K562 (cell line): ENCODE data around the gene AKT1. TPM values are rescaled to one million over a fixed set of nuclear protein-coding genes. Genes with fewer than 3 reads are reported as not detected.

ENCODE experiments used
- CHAMP1 ChIP-seq: fragments of 450-650 bp; IDR thresholded peaks from 2 replicates; pipeline ENCODE4 v1.6.1; 2016; ENCODE audit warnings: mild to moderate bottlenecking
- RAD51 ChIP-seq: fragments of 450-650 bp; IDR thresholded peaks from 2 replicates; pipeline ENCODE4 v1.7.1; 2016; ENCODE audit warnings: low read depth, mild to moderate bottlenecking, borderline replicate concordance
- ZBTB11 ChIP-seq, 3 experiments: fragments of 200-800 bp in 1 of 3; fragments of 250-450 bp in 1 of 3; fragments of 450-650 bp in 1 of 3; sonication (Bioruptor Pico) in 1 of 3; sonication (Bioruptor generic) in 1 of 3; formaldehyde crosslinking in 1 of 3; IDR thresholded peaks; 2 replicates each; pipeline versions ENCODE4 v1.6.1 to v1.8.0; 2016 to 2022; ENCODE audit warnings: mild to moderate bottlenecking in 2 of 3, missing genetic modification characterization in 2 of 3, missing compliant biosample characterization in 1 of 3, moderate library complexity in 1 of 3
- ZFP91 ChIP-seq: sonication (generic); formaldehyde crosslinking; IDR thresholded peaks from 2 replicates; pipeline ENCODE4 v1.8.0; 2022; ENCODE audit warnings: mild to moderate bottlenecking, missing genetic modification reagents
- ZNF253 ChIP-seq: fragments of 250-450 bp; sonication (Bioruptor Pico); conservative IDR thresholded peaks from 2 replicates; pipeline ENCODE4 v1.6.1; 2021; ENCODE audit warnings: mild to moderate bottlenecking
- polyA plus RNA-seq, 8 experiments: library from polyadenylated mRNA; depleted of rRNA in 4 of 8; stranded (reverse) in 5 of 8; unstranded in 3 of 8; fragments of >200 nt; fragmentation: Nextera tagmentation in 2 of 8; fragmentation: Illumina TruSeq in 1 of 8; extraction: Ambion mirVana in 2 of 8; extraction: Trizol in 1 of 8; gene quantifications; 2 replicates each; pipeline versions ENCODE4 v1.2.1 to v1.2.3, GENCODE V29; 2011 to 2014; ENCODE audit warnings: inconsistent platforms in 1 of 8, missing spikeins in 1 of 8
- total RNA-seq, 7 experiments: library from RNA; depleted of rRNA in 6 of 7; stranded (reverse); fragments of >200 nt in 6 of 7; fragmentation: Illumina TruSeq in 2 of 7; extraction: Trizol in 2 of 7; gene quantifications; 2 replicates each; pipeline versions ENCODE4 v1.2.1 to v1.2.3, GENCODE V29; 2011 to 2021; ENCODE audit warnings: low replicate concordance in 1 of 7

AKT1 gene
- total and polyA plus RNA-seq, 9 of the 15 experiments (the other 6 are each of a cell fraction or from before 2014, with no cell fraction given) = 0.49 to 132 (median 75.1) TPM

DNA sequence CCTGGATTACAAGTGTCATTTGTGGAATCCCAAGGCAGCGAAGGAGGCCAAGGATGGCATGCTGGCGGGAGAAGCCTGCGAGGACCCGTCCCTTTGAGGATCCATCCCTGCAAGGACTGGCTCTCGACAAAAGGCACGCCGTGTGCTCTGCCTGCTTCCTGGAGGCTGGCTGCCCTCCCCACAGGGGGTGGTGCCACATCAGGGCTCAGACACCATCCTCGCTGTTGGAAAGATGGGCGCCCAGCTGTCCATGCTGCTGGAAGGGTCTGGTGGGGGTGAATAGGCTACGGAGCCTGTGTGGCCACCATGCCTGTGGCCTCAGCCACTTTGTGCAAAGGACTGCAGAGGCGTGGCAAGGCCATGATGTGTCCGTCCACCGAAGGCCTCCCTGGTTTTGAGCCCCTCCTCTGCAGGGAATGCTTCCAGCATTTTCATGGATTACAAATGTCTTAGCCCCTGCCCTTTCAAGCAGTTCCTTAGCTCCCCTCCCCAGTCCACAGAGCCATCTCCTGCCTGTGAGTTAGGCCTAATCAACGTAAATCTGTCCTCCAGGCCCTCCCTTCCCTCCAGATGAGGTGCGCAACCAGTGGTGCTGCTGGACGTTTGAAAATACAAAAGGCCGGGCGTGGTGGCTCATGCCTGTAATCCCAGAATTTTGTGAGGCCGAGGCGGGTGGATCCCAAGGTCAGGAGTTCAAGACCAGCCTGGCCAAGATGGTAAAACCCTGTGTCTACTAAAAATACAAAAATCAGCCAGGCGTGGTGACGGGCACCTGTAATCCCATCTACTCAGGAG lies 27.5 kb upstream of the AKT1 start (continued):
- TF ChIP-seq ZBTB11 (CRISPR knock-in tag; IDR thresholded peaks at IDR 0.05) (no peak), ZFP91 (CRISPR knock-in tag) (no peak), RAD51 (no peak), ZNF253 (CRISPR knock-in tag) (no peak), CHAMP1 (no peak)
- TF ChIP-seq, all 486 proteins: peak for 0
